ENCODE data around the gene IL1RAPL2.

DNA sequence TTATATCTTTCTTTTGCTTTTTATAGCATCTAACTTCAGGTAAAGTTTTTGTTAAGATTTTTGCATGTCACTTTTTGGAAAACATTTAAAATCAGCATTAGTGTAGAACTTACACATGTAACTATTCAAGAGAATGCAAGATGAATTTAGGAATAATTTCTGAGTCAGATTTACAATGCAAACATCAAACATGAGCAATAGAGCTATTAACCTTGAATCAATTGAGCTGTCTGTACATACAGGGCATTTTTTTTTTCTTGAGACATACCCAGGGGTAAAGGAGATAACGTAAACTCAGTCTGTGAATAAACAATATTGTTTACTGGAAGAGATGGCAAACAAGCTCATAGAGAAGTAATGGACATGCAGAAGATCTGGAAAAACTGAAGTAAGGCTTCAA lies 311.5 kb downstream of the IL1RAPL2 start:
- no peak for TF ChIP-seq EP300 (IDR thresholded peaks at IDR 0.05; ENCODE audit: low read depth)
- TF ChIP-seq, protein P1, sequence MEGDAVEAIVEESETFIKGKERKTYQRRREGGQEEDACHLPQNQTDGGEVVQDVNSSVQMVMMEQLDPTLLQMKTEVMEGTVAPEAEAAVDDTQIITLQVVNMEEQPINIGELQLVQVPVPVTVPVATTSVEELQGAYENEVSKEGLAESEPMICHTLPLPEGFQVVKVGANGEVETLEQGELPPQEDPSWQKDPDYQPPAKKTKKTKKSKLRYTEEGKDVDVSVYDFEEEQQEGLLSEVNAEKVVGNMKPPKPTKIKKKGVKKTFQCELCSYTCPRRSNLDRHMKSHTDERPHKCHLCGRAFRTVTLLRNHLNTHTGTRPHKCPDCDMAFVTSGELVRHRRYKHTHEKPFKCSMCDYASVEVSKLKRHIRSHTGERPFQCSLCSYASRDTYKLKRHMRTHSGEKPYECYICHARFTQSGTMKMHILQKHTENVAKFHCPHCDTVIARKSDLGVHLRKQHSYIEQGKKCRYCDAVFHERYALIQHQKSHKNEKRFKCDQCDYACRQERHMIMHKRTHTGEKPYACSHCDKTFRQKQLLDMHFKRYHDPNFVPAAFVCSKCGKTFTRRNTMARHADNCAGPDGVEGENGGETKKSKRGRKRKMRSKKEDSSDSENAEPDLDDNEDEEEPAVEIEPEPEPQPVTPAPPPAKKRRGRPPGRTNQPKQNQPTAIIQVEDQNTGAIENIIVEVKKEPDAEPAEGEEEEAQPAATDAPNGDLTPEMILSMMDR (IDR thresholded peaks at IDR 0.05): no peak

Measured in transverse colon (tissue), 3 donors.